ENCODE results near the gene UBE2O.
"Not testable (repeated sequence)": the region's sequence is repeated elsewhere in the genome, so short reads cannot be mapped to it uniquely, and the experiment has no call there.

Gene UBE2O

DNA sequence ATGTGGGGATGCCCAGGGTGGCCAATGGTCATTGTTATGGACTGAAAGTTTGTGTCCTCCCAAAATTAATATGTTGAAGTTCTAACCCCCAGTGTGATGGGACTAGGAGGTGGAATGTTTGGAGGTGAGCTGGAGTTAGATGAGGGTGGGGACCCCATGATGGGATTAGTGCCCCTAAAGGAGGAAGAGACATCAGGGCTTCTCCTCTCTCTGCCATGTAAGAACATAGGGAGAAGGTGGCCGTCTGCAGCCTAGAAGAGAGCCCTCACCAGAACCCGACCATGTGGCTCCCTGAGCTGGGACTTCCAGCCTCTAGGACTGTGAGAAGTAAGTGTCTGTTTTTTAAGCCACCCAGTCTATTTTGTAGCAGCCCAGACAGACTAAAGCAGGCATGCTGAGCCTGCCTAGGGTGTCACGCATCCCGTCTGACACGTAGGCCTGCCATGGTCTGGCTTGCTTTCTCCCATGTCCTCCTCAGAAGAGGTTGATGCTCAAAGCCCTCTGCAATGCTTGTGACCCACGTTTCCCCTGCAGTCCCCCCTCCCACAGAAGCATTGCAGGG is 95.3 kb downstream of the UBE2O start:
- no peak for DNase-seq (ENCODE audit: low read depth, low spot score)
- no peak overlapping the region for H3K27ac ChIP-seq

DNA sequence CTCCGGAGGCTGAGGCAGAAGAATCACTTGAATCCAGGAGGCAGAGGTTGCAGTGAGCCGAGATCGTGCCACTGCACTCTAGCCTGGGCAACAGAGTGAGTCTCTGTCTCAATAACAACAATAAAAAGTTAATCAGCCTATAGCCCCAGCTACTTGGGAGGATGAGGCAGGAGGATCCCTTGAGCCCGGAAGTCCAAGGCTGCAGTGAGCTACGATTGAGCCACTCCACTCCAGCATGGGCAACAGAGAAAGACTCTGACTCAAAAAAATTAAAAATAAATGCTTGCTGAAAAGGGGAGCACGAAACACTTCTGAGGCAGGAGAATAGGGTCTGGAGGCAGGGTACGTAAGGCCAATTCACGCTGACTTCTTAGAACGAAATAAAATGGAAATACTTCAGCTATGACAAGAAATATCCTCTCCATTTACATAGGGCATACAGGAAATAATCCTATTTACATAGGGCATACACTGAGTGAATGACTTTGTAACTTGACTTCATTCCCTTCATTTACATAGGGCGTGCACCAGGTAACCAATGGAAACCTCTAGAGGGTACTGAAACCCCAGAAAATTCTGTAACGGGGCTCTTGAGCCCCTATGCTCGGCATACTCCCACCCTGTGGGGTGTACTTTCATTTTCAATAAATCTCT is 96.0 kb downstream of the UBE2O start:
- no peak for DNase-seq (ENCODE audit: low read depth, low spot score)
- H3K27ac ChIP-seq, result peak overlapping the region; percentile 26

DNA sequence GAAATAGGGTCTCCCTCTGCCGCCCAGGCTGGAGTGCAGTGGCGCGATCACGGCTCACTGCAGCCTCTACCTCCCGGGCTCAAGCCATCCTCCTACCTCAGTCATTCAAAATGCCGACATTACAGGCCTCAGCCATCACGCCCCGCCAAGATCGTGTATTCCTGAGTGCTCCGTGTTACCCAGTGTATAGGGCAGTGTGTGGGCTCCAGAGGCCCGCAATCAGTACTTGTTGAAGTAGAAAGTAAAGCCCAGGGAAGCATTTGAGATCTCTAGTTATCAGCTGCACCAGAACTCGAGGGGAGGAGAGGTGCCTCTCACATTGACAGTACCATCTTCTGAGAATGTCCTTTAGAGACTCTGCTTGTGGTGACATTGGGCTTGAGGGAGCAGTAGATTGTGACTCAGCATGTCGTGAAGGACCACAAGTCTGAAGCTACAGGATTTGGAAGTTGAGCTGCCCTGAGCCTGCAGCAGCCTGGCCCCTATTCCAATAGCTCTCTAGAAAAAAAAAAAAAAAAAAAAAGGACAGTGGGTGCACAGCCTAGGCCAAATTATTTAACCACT is 98.1 kb downstream of the UBE2O start:
- no peak for DNase-seq (ENCODE audit: low read depth, low spot score)
- no peak overlapping the region for H3K27ac ChIP-seq

DNA sequence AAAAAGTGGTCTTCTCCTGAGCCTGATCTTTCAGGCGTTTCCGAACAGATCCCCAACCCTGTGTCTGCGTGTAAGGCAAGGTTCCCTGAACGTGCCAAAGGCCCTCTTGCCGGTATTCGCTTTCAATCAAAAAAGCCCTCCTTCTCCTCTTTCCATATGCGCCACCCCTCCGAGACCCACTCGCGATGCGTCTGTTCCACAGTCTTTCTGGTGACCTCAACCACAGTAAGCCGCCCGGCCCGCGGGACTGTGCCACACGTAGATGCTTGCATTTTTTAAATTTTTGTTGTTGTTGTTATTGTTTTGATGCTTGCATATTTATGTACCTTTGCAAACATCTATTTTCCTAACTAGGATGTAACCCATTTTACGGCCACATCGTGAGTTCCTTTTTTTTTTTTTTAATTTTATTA is 98.6 kb downstream of the UBE2O start:
- H3K27ac ChIP-seq, result peak overlapping the region; percentile 87
- no peak for DNase-seq (ENCODE audit: low read depth, low spot score)

DNA sequence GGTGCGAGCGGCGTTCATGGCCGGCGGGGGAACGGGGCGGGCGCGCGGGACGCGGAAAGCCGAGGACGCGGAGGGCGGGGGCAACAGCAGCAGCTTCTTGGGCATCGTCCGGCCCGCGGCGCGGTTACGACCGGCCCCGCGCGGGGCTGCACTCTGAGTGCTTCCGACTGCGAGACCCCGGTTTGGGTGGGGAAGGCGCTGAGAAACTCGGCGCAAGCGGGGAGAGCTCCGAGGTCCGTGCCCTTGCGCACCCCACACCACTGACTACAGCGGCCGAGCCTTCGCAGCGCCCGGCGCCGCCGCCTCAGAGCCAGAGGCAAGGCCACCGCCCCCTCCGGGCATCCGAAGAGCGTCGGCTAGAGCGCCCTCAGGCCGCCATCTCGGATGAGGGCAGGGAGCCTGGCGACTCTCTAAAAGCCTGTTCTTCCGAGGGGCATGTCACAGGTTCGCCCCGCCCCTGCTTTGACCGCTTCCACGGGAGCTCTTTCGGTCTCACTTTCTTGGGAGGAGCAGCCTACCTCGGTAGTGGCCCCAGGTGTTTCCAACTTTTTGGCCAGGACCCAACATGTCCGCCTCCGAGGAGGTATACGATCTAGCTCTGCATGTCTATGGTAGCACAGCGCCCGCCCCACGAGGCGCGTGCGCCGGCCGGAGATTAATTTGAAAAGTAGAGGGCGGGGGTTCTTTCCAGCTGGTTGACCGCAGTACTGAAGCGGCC is 99.2 kb downstream of the UBE2O start, which contains the start of gene PRPSAP1:
Gene PRPSAP1, minus strand, starts transcription at position 318 of the 718 bp plus-strand sequence. Its CDS starts 213 bp downstream, at position 105.
- peak; percentile 64 for DNase-seq (ENCODE audit: low read depth, low spot score)
- H3K27ac ChIP-seq, result peak within 1 kb of the TSS; percentile 87

DNA sequence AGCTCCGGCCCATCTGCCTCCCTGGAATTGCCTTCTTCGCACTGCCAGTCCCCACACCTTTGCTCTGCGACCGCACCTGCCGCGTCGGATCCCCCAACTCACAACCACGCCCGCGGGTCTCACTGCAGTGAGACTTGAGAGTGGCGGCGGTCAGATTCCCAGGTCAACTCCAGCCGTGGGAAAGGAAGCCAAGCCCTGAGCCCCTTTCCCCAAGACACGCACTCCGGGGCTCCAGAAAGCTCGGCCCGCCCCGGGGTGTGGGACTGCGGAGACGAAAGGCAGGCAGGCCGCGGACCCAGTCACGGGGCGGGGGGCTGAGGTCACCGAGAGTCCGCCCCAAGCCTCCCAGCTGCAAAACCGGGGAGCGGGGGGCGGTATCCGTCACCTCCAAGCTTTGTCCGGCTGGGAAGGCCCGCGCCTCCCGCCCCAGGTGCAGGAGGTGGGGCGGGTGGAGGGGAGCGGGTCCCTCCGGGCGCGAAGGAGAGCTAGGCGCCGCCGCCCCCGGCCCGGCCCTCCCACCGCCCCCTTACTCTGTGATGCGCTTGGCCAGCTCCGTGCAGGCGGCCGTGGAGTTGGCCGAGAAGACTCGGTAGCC is 99.9 kb downstream of the UBE2O start:
- peak overlapping the region; percentile 87 for H3K27ac ChIP-seq

DNA sequence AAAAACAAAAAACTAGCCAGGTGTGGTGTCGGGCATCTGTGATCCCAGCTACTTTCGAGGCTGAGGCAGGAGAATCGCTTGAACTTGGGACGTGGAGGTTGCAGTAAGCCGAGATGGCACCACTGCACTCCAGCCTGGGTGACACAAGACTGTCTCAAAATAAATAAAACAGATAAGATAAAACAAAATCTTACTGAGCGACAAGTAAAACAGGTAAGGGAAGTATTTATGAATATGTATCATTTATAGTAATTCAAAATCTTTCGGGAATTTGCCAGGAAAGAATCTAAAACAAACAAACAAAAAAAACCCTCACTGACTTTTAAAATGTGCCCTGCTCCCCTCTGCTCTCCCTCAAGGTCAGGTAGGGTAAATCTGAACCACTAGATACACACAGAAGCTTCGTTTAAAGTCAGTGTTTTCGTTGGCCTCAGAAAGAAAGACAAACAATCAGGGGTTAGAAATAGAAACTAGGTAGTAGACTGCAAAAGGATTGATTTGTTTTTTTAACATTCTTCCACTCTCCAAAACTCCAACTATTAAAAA is 101.4 kb downstream of the UBE2O start:
- H3K27ac ChIP-seq, result no peak overlapping the region
- DNase-seq (ENCODE audit: low read depth, low spot score), result no peak

More for the DNA sequence above, 99.9 kb downstream of the UBE2O start:
- DNase-seq (ENCODE audit: low read depth, low spot score), result no peak

DNA sequence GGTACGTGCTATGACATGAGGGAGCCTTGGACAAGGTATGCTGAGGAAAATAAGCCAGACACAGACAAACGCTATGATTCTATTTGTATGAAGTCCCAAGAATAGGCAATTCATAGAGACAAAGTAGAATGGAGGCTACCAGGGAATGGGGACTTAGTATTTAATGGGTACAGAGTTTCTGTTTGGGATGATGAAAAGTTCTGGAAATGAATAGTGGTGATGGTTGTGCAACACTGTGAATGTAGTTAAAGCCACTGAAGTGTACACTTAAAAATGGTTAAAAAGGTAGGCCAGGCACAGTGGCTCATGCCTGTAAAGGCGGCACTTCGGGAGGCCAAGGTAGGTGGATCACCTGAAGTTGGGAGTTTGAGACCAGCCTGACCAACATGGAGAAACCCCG is 102.5 kb downstream of the UBE2O start:
- DNase-seq (ENCODE audit: low read depth, low spot score), result no peak
- no peak overlapping the region for H3K27ac ChIP-seq

DNA sequence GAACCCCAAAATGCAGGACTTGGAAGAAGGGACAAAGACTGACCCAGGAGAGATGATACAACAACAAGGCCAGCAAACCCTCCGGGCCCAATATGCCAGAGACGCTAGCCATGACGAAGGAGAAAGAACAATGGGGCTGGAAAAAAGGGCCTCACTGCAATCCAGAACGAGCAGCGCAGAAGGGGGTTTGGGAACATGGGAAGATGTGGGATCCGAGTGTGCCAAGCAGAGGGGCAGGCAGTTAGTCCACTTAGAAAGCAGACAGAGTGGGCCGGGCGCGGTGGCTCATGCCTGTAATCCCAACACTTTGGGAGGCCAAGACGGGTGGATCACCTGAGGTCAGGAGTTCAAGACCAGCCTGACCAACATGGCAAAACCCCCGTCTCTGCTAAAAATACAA is 106.0 kb downstream of the UBE2O start:
- not testable (repeated sequence) for H3K27ac ChIP-seq; DNase-seq (ENCODE audit: low read depth, low spot score)

DNA sequence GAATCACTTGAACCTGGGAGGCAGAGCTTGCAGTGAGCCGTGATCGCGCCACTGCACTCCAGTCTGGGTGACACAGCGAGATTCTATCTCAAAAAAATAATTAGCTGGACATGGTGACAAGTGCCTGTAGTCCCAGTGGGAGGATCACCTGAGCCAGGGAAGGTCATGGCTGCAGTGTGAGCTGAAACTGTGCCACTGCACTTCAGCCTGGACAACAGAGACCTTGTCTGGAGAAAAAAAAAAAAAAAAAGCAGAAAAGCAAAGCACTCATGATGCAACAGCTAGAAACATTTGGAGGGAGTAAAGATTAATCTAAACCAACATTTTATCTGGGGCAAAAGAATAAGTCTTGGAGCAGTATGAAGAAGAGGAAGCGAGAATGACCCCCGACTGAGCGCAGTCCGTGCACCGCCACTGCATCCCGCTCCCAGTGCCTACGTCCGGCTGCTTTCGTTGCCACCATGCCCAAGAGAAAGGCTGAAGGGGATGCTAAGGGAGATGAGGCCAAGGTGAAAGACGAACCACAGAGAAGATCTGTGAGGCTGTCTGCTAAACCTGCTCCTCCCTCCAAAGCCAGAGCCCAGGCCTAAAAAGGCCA is 107.5 kb downstream of the UBE2O start:
- DNase-seq (ENCODE audit: low read depth, low spot score), result no peak

DNA sequence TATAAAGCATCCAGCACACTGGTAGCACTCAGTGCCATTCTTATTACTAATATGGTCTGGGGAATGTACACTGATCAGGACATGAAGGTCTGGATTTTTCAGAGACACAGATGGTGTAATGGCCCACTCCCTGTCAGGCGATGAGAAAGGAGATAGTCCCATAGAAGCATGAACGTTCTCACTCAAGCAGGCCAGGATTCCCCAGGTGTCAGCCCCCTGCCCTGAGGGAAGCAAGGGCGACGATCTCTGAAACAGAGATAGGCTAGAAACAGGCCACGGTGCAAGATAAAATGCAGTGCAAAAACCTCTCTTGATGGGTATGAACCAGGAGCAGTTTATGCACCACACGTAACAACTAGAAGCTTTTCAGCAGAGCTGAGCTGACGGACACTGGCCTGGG is 109.8 kb downstream of the UBE2O start:
- DNase-seq (ENCODE audit: low read depth, low spot score), result no peak
- H3K27ac ChIP-seq, result no peak overlapping the region

More for the DNA sequence above, 107.5 kb downstream of the UBE2O start:
- H3K27ac ChIP-seq, result no peak overlapping the region

DNA sequence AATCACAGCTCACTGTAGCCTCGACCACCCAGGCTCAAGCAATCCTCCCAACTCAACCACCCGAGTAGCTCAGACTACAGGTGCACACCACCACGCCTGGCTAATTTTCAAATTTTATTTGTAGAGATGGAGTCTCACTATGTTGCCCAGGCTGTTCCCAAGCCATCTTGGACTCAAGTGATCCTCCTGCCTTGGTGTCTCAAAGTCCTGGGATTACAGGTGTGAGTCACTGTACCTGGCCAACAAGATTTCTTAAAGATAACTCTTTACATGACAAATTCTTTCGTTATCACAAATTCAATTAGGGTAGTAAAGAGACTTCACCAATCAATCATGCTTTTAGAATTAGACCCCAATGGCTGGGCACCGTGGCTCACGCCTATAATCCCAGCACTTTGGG is 111.7 kb downstream of the UBE2O start:
- no peak for DNase-seq (ENCODE audit: low read depth, low spot score)
- H3K27ac ChIP-seq, result no peak overlapping the region

Data from epithelial cell of prostate (primary cell).